K562 treated with DMSO at 1 percent for 48 hours (cell line): ENCODE measurements around the gene RNF215. TPM values are rescaled to one million over a fixed set of nuclear protein-coding genes. Genes with fewer than 3 reads are reported as not detected.

Source experiments
- total RNA-seq: library from RNA; unstranded; fragments of 300-600 nt; gene quantifications from 2 replicates; pipeline ENCODE4 v1.2.3, GENCODE V29; 2022; ENCODE audit warnings: low replicate concordance; ENCODE audit errors: extremely low read depth

RNF215 gene
- not detected in 2 replicates for total RNA-seq

GRCh38 chr22:30386960-30387827, at the start of gene RNF215:
Gene RNF215, minus strand, starts transcription at chr22:30387411. Its CDS starts 98 bp downstream, at chr22:30387313.

GRCh38 chr22:30425616-30426387, 38.6 kb upstream of the RNF215 start, which contains the start of gene MTFP1:
Gene MTFP1, plus strand, starts transcription at chr22:30425768. Its CDS starts 112 bp downstream, at chr22:30425880.

DNA sequence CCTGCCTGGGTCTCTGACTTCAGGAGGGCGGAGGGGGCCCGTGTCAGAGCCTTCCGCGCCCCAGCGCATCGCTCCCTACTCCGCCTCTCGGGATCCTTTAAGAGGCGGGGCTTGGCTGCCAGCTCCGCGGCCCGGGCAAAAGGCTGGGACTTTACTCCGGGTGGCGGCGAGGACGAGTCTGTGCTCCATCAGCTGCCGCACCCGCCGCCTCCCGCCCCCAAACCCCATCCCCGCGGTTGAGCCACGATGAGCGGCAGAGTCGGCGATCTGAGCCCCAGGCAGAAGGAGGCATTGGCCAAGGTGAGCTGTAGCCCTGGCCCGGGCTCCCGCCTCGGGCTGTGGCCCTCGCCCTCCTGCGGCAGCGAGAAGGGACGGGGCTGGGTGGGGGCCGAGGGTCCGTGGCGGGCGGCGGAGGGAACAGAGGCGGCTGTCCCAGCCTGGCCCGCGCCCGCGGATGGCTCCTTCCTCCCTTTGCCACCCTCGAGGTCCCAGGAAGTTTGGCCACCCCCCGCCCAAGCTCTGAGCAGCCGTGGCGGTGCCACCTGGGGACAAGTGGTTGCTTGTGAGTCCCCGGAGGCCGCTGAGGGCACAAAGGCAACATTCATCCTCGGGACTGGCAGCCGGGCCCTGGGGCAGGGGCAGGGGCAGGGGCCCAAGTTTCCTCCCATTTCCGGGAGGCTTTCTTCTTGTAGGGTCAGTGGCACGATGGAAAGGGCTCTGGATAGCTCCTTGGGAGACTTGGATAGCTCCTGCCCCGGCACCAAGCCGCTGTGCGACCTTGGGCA, 9.9 kb upstream of the RNF215 start, which contains the start of gene SEC14L2:
SEC14L2 (plus strand) TSS at position 148 of the 785 bp plus-strand sequence; CDS start at position 247, 99 bp downstream.

GRCh38 chr22:30356449-30357235, 30.6 kb downstream of the RNF215 start, which contains the start of the genes CCDC157 and SF3A1:
Gene CCDC157, plus strand, starts transcription at chr22:30357007. Its CDS starts 8,994 bp downstream, at chr22:30366001.
Gene SF3A1, minus strand, starts transcription at chr22:30356894. Its CDS starts 102 bp downstream, at chr22:30356792.

Other genes starting within 250 kb of the RNF215 start
- not detected in 2 replicates for gene LIF, start 140.7 kb downstream of the RNF215 start, total RNA-seq
- not detected in 2 replicates for gene OSM, start 120.6 kb downstream of the RNF215 start, total RNA-seq
- gene CASTOR1, start 97.9 kb downstream of the RNF215 start, total RNA-seq: not detected in 2 replicates
- not detected in 2 replicates for gene TBC1D10A, start 60.5 kb downstream of the RNF215 start, total RNA-seq
- gene SF3A1, start 30.5 kb downstream of the RNF215 start, total RNA-seq: not detected in 2 replicates
- gene CCDC157, start 30.4 kb downstream of the RNF215 start, total RNA-seq: not detected in 2 replicates
- gene SEC14L2, start 9.6 kb upstream of the RNF215 start, total RNA-seq: not detected in 2 replicates
- not detected in 2 replicates for gene MTFP1, start 38.4 kb upstream of the RNF215 start, total RNA-seq
- gene SEC14L3, start 84.6 kb upstream of the RNF215 start, total RNA-seq: not detected in 2 replicates
- not detected in 2 replicates for gene SEC14L4, start 118.3 kb upstream of the RNF215 start, total RNA-seq
- not detected in 2 replicates for gene SEC14L6, start 159.3 kb upstream of the RNF215 start, total RNA-seq
- not detected in 2 replicates for gene GAL3ST1, start 187.3 kb upstream of the RNF215 start, total RNA-seq
- gene PES1, start 204.5 kb upstream of the RNF215 start, total RNA-seq: not detected in 2 replicates
- gene TCN2, start 219.8 kb upstream of the RNF215 start, total RNA-seq: not detected in 2 replicates
- gene SLC35E4, start 248.4 kb upstream of the RNF215 start, total RNA-seq: not detected in 2 replicates